Endothelial cell of umbilical vein (primary cell): ENCODE measurements around the gene ARHGAP22.

Experiments
- CTCF ChIP-seq, 2 donors: IDR thresholded peaks; 1 replicate in 1 of 2; 2 replicates in 1 of 2; pipeline ENCODE4 v1.5.1; 2011; ENCODE audit warnings: low read length in 2 of 2, mild to moderate bottlenecking in 2 of 2, moderate library complexity in 2 of 2, control low read depth in 1 of 2, inconsistent platforms in 1 of 2, low read depth in 1 of 2; ENCODE audit not compliant: insufficient read depth in 1 of 2; ENCODE audit errors: extremely low read depth in 1 of 2
- MYC ChIP-seq: IDR thresholded peaks from one replicate; pipeline ENCODE4 v1.6.1; 2011; ENCODE audit warnings: mild to moderate bottlenecking, low read depth, low read length

- no peak for TF ChIP-seq CTCF (IDR thresholded peaks at IDR 0.05; ENCODE audit: extremely low read depth in 1 of 2, insufficient read depth in 1 of 2, low read depth in 1 of 2, low read length in 2 of 2)
- no peak for TF ChIP-seq MYC
These were observed 110.8 kb downstream of the ARHGAP22 start for GRCh38 chr10:48494073-48494472.
